Neural progenitor cell (in vitro differentiated cells): ENCODE measurements around the gene AFF3.
A peak's percentile ranks its signal among the peaks of the same experiment; 100 is the strongest.

Experiments used
- EZH2 ChIP-seq: fragments of 200-600 bp; sonication (generic); IDR thresholded peaks from 2 replicates; pipeline ENCODE4 v1.6.1; 2017; ENCODE audit warnings: antibody characterized with exemption, mild to moderate bottlenecking, moderate library complexity
- TF ChIP-seq, protein P1 (sequence below): fragments of 200-600 bp; sonication (generic); IDR thresholded peaks from 2 replicates; pipeline ENCODE4 v1.5.1; 2017; ENCODE audit warnings: antibody characterized with exemption, mild to moderate bottlenecking

DNA sequence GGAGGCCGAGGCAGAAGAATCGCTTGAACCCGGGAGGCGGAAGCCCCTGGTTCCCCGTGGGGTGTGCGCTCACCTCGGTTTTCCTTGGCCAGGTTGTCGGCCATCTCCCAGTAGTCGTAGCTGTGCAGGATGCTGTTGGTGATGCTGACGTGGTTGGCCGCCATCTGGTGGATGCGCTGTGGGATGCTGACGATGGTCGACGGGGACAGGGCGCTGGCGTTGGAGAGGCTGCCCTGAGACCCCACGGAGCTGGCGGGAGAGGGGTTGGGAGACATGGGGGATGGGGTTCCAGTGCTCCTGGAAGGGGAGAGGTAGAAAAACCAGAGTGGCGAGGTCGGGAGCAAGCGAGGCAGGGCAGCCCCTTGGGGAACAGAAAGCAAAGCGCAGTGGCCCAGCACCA is 588.2 kb downstream of the AFF3 start:
- TF ChIP-seq, protein P1, sequence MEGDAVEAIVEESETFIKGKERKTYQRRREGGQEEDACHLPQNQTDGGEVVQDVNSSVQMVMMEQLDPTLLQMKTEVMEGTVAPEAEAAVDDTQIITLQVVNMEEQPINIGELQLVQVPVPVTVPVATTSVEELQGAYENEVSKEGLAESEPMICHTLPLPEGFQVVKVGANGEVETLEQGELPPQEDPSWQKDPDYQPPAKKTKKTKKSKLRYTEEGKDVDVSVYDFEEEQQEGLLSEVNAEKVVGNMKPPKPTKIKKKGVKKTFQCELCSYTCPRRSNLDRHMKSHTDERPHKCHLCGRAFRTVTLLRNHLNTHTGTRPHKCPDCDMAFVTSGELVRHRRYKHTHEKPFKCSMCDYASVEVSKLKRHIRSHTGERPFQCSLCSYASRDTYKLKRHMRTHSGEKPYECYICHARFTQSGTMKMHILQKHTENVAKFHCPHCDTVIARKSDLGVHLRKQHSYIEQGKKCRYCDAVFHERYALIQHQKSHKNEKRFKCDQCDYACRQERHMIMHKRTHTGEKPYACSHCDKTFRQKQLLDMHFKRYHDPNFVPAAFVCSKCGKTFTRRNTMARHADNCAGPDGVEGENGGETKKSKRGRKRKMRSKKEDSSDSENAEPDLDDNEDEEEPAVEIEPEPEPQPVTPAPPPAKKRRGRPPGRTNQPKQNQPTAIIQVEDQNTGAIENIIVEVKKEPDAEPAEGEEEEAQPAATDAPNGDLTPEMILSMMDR = peak; percentile 57
- no peak for TF ChIP-seq EZH2
